GM12873 (cell line): ENCODE results near the gene ELMO1.

Source experiments
- CTCF ChIP-seq: IDR thresholded peaks from 2 replicates; pipeline ENCODE4 v1.5.1; 2012; ENCODE audit warnings: low read depth, mild to moderate bottlenecking, moderate library complexity, low read length, control low read depth; ENCODE audit not compliant: insufficient read depth; ENCODE audit errors: missing control alignments

ELMO1 gene

DNA sequence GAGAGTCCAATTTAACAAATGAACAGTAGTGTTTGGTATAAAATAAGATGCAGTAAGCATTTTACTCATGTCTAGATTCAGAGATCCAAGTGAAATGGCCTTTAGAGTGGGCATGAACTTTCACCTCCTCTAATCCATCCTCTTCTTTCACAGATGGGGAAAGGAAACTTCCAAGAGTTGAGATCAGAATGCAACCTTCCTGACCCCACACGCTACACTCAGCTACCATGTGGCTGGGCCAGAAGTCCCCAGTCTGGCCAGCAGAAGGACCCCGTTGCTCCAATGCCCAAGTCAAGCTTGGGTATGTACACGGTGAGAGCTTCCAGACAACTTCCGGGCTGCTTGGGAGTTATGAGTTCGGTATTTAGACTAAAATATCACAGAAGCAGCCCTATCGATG, 228.0 kb downstream of the ELMO1 start:
- TF ChIP-seq CTCF = no peak

DNA sequence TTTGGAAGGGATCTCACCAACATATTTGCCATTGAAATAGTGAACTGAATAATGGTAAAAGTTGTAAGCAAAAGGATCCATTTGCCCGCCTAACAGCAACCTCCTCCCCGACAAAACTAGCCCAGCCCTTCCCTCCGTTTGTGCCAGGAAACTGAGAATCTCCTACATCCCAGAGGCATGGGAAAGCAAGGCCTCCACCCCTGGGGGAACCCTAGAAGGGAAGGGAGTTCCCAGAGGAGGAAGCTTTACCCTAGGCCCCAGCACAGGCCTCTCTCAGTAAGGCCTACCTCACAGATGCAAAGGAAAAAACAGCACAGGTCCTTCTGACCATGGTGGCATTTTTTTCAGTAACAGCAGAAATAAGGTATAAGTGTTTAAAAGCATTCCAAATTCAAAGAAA, 229.7 kb downstream of the ELMO1 start:
- no peak for TF ChIP-seq CTCF

DNA sequence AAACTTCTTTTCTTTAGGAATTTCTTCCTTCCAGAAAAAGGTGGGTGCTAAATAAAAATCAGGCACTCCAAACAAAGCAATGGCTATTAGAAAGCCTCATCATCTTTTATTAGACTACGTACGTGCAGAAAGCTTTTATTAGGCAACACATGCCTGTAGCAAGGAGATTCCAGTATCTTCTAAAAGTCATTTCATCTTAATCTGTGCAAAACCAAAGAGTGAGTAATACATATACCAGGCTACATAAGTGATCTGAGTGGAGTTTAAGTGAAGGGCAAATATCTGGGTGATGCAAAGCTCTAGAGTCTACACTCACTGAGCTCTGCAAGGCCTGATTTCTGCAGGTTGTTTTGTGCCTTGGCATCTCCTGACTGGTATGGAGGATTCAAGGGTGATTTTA, 231.7 kb downstream of the ELMO1 start:
- TF ChIP-seq CTCF = no peak

DNA sequence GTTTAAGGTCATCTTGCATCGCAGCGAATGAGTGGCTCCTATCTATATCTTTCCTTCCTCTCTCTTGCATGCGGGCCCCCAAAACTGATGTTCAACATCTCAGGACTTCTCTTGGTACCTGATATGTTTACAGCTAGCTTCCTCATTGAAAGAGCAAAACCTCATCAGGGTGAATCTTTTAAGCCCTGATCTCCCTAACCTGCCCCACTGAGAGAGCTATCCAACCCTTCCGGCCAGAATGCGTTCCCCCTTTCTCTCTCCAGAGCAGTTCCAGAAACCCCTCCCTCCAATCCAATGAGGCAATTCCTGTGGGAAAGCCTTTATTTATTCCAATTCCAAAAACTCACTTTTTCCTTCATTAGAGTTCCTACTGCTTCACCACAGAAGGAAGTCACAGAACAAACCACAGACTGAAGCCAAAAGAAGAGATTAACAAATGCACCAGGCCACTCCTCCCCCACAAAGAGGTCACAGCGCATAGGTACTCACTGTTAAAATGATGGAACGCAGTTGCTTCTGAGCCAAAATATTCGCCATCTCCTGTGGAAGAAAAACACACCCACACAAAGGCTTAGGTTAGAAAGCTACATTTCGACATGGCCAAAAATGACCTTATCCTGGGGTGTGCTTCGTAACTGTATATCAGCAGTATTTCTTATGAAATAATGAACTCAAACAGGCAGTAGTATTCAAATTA, 232.4 kb downstream of the ELMO1 start:
- no peak for TF ChIP-seq CTCF

DNA sequence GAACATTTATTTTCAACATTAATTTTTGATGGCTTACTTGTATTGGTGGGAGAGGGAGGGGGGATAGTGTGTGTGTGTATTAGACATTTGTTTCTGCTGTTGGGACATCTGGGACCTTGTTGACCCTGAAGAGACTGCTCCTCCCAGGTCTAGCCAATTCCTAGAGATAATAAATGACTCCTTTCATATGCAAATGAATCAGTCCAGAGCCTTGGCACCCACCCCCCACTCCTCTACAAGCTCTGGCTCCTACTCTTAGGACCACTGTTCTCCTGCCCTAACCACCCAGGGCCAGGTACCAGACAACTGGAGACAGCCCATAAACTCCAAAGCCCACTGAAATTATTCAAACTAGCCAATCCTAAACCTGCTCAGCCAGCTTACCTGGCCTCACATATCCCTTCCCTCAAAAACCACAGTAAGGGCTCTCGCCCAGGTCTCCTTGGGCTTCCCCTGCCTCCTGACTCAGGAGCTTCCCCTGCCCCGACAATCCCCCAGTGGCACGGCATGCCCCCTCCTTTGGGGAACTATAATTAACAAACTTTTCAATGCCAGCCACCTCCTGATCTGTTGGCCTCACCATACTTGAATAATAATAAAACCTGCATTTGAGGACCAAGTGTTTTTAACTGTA, 233.3 kb downstream of the ELMO1 start:
- no peak for TF ChIP-seq CTCF

DNA sequence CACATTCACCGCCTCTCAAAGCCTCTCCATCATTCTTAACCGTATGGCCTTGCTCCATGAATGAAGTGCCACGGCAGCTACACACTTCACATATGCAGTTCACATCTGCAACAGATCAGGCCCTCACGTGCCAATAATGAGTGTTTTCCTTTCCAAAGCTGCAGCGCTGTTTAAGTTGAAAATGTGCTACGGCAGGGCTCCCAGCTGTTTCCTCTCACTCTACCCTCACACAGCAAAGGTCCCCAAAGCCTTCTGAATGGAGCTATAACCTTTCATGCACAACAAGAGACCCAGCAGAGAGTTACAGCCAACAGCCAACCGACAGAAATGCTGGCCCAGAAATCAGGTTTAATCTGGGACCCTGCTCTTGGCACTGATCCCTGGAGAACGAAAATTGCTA, 236.1 kb downstream of the ELMO1 start:
- TF ChIP-seq CTCF = no peak

DNA sequence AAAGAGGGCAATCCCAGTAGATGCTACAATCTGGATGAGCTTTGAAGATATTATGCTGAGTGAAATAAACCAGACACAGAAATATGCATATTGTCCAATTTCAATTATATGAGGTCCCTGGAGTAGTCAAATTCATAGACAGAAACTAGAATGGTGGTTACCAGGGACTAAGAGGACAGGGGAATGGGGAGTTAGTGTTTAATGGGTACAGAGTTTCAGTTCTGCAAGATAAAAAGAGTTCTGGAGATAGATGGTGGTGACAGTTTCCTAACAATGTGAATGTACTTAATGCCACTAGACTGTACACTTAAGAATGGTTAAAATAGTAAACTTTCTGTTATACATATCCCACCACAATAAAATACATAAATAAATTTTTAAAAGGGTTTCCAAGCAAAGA, 236.6 kb downstream of the ELMO1 start:
- TF ChIP-seq CTCF = no peak
